ENCODE data around the gene RASAL2. TPM values are rescaled to one million over a fixed set of nuclear protein-coding genes. Genes with fewer than 3 reads are reported as not detected.

The RASAL2 gene
- total RNA-seq, 1 experiment from 2014 or later: 56.9 TPM

DNA sequence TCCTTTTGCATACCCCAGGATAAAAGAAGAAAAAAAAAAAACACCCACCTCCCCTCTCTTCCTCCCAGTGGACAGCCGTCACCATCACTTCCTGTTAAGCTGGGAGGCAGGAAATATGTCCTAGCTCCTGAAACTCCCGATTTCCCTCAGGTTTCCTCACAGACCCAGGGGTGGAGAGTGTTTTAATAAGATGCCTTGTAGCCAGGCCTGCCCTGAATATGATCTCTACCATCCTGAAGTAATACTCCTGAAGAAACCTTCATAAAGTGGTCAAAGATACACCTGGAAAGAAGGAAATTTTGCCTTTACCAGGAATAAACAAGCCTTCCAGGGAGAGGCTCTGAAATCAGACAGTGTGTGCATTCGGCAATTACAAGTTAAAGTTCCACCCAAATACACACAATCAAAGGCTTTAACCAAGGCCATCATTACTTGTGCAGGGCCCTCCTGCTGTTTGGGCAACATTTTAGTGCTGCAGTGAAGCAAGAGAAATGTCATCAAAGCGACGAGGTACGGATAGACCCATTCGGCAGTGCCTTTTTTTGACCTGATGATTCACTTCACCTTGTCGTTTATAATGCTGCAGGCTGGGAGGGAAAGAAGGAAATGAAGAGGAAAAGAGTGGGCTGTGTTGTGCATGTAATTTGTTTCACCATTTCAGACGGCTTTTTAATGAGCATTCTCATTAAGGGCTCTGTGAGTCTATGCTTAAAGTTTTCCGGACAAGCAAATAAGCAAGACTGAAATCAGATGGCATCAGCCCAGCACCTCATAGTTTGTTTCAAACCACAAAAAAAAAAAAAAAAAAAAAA lies 41.0 kb upstream of the RASAL2 start:
- peaks cover 25% of the 10 kb centered on the region for H3K4me1 Mint-ChIP-seq (ENCODE audit: insufficient read depth, unreplicated experiment)

DNA sequence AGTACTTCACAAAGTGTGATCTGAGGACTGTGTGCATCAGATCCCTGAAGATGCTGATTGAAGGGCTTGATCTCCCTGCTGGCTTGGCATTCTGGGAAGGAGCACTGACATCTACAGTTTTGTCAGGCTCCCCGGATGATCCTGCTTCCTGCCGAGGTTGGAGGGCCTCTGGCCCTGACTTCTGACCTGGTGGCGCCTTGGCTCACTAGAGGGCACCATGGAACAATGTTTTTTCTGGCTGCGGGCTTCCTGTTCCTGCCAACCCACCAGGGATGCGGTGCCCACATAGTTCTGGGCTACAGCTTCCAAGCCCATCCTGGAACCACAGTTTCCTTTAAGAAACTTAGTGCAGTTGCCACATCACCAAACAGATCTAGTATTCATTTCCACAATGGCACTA lies 38.8 kb upstream of the RASAL2 start:
- Mint-ChIP-seq H3K4me3 (ENCODE audit: unreplicated experiment) (no peak overlapping the region), H3K4me1 (ENCODE audit: insufficient read depth, unreplicated experiment) (peaks cover 43% of the 10 kb centered on the region), H3K9me3 (ENCODE audit: unreplicated experiment) (no peaks in the 10 kb centered on the region), H3K36me3 (ENCODE audit: insufficient read depth, unreplicated experiment) (no peaks in the 10 kb centered on the region), H3K27ac (ENCODE audit: low read depth, unreplicated experiment) (peak overlapping the region; percentile 14), H3K27me3 (ENCODE audit: insufficient read depth, unreplicated experiment) (no peaks in the 10 kb centered on the region)
- TF ChIP-seq, protein P1, sequence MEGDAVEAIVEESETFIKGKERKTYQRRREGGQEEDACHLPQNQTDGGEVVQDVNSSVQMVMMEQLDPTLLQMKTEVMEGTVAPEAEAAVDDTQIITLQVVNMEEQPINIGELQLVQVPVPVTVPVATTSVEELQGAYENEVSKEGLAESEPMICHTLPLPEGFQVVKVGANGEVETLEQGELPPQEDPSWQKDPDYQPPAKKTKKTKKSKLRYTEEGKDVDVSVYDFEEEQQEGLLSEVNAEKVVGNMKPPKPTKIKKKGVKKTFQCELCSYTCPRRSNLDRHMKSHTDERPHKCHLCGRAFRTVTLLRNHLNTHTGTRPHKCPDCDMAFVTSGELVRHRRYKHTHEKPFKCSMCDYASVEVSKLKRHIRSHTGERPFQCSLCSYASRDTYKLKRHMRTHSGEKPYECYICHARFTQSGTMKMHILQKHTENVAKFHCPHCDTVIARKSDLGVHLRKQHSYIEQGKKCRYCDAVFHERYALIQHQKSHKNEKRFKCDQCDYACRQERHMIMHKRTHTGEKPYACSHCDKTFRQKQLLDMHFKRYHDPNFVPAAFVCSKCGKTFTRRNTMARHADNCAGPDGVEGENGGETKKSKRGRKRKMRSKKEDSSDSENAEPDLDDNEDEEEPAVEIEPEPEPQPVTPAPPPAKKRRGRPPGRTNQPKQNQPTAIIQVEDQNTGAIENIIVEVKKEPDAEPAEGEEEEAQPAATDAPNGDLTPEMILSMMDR (IDR thresholded peaks at IDR 0.05; ENCODE audit: unreplicated experiment): peak; percentile 57
- intact Hi-C loops (cut with micrococcal nuclease): loop anchor here (1.0 to 5.0 kb wide), 5 partner anchors 38 to 247 kb away; no protein-coding TSS in a partner anchor
- peak; percentile 86 for DNase-seq (ENCODE audit: unreplicated experiment)
- ChIA-PET POLR2A (interaction anchor here (0.8 to 0.9 kb wide), 2 partner anchors 38 to 135 kb away, joined by 3 to 5 read pairs; no protein-coding TSS in a partner anchor), CTCF (interaction anchor here (0.6 to 8.2 kb wide), 9 partner anchors 10 to 228 kb away, joined by 3 to 85 read pairs (median 5); no protein-coding TSS in a partner anchor)
- no TSS peak for BruUV-seq (replicated peaks)

More for the DNA sequence above, 41.0 kb upstream of the RASAL2 start:
- intact Hi-C loops (cut with micrococcal nuclease): loop anchor here (5.0 kb wide), 1 partner anchor 74 kb away; no protein-coding TSS in a partner anchor
- no peak overlapping the region for H3K27ac Mint-ChIP-seq (ENCODE audit: low read depth, unreplicated experiment)
- peak; percentile 42 for DNase-seq (ENCODE audit: unreplicated experiment)
- no TSS peak for BruUV-seq (replicated peaks)
- ChIA-PET POLR2A (interaction anchor here (0.7 to 1.2 kb wide), 5 partner anchors 8 to 1081 kb away, joined by 3 to 5 read pairs (median 4); no protein-coding TSS in a partner anchor), CTCF (interaction anchor here (0.6 to 6.2 kb wide), 8 partner anchors 7 to 247 kb away, joined by 3 to 81 read pairs (median 6); no protein-coding TSS in a partner anchor)
- H3K4me3 Mint-ChIP-seq (ENCODE audit: unreplicated experiment): no peak overlapping the region
- H3K27me3 Mint-ChIP-seq (ENCODE audit: insufficient read depth, unreplicated experiment): no peaks in the 10 kb centered on the region
- H3K9me3 Mint-ChIP-seq (ENCODE audit: unreplicated experiment): no peaks in the 10 kb centered on the region
- H3K36me3 Mint-ChIP-seq (ENCODE audit: insufficient read depth, unreplicated experiment): no peaks in the 10 kb centered on the region
- TF ChIP-seq, protein P1 (IDR thresholded peaks at IDR 0.05; ENCODE audit: unreplicated experiment): no peak

DNA sequence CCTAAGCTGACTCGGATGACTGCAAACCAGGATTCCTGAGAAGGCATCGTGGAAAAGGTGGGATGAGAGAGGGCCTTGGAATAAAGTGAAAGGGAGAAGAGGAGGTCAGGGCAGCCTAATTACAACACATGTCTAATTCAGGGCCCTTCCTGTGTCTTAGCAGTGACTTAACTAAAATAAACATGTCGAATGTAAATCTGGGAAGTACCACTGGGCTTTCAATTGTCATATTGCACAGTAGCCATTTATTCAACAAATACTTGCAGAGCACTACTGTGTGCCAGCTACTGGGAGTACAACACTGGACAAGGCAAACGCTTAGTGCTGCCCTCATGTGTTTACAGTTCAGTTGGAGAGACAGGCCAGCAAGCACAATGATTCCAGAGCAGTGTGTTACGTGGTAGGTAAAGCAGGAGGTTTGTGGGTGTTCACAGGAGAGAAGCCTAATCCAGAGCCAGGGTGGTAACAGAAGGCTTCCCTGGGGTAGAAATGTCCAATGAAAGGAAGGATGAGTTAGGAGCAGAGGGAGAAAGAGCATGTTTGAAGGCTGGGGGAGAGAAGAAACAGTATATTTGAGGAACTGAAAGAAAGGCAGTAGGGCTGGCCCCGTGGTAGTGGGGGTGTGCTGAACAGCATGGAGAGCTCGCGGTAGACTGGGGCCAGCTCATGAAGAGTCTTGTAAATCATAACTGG lies 38.0 kb upstream of the RASAL2 start:
- intact Hi-C loops (cut with micrococcal nuclease): loop anchor here (1.0 to 5.0 kb wide), 5 partner anchors 37 to 246 kb away; no protein-coding TSS in a partner anchor
- Mint-ChIP-seq H3K9me3 (ENCODE audit: unreplicated experiment) (no peaks in the 10 kb centered on the region), H3K36me3 (ENCODE audit: insufficient read depth, unreplicated experiment) (no peaks in the 10 kb centered on the region), H3K27me3 (ENCODE audit: insufficient read depth, unreplicated experiment) (no peaks in the 10 kb centered on the region), H3K4me3 (ENCODE audit: unreplicated experiment) (no peak overlapping the region), H3K27ac (ENCODE audit: low read depth, unreplicated experiment) (peak overlapping the region; percentile 14), H3K4me1 (ENCODE audit: insufficient read depth, unreplicated experiment) (peaks cover 50% of the 10 kb centered on the region)
- ChIA-PET POLR2A (interaction anchor here (0.8 to 0.9 kb wide), 2 partner anchors 37 to 134 kb away, joined by 3 to 5 read pairs; no protein-coding TSS in a partner anchor), CTCF (interaction anchor here (0.6 to 8.2 kb wide), 24 partner anchors 9 to 244 kb away, joined by 3 to 85 read pairs (median 4); no protein-coding TSS in a partner anchor)
- TF ChIP-seq, protein P1 (IDR thresholded peaks at IDR 0.05; ENCODE audit: unreplicated experiment): no peak
- BruUV-seq (replicated peaks): no TSS peak
- peak; percentile 77 for DNase-seq (ENCODE audit: unreplicated experiment)

All from MCF 10A (cell line).